ENCODE results near the gene KIF1A. TPM values are rescaled to one million over a fixed set of nuclear protein-coding genes. Genes with fewer than 3 reads are reported as not detected.

Gene KIF1A
- total RNA-seq, 1 donor from 2014 or later = 0.37 TPM

DNA sequence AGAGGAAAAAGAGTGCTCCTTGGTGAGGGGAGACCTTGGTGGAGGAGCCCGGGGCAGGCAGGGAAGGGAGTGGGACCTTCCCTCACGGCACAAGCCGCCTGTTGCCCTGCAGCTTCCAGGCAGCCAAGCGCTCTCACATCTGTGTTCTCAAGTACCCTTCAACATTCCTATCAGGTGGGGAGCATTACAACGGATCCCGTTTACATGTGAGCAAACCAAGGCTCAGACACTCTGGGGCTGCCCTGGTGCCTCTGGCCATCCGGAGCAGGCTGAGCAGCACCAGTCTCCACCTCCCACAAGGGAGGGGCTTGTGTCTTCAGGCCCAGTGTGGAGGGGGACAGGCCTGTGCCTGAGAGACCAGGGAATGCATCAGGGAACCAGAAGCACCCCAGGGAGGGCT is 70.5 kb downstream of the KIF1A start:
- DNase-seq = no peak
- Mint-ChIP-seq H3K36me3 (ENCODE audit: low read depth) (no peaks in the 10 kb centered on the region), H3K4me3 (no peak overlapping the region), H3K9me3 (no peaks in the 10 kb centered on the region), H3K4me1 (no peaks in the 10 kb centered on the region), H3K27me3 (no peaks in the 10 kb centered on the region), H3K27ac (no peak overlapping the region)
- intact Hi-C loops (cut with micrococcal nuclease) = no loop called here

DNA sequence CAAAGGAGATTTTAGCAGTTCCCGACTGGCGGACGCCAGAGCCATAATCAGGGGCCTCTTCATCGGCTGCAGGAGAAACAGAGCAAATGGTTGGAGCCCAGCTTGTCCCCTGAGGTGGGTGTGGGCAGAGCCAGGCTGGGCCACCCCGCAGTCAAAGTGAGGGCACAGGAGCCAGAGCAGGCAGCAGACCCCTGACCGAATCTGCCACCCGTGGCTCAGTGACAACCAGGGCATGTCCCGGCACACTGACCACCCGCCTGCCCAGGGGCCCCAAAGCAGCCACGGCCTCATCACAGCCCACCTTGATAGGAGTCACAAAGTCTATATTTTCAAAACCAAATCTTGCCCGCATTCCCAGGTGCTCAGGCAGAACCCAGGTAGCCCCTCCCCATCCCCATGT is 72.8 kb downstream of the KIF1A start:
- H3K9me3 Mint-ChIP-seq = no peaks in the 10 kb centered on the region
- H3K27me3 Mint-ChIP-seq = no peaks in the 10 kb centered on the region
- H3K36me3 Mint-ChIP-seq (ENCODE audit: low read depth) = no peaks in the 10 kb centered on the region
- intact Hi-C loops (cut with micrococcal nuclease) = no loop called here
- no peaks in the 10 kb centered on the region for H3K4me1 Mint-ChIP-seq
- H3K4me3 Mint-ChIP-seq = no peak overlapping the region
- H3K27ac Mint-ChIP-seq = no peak overlapping the region
- DNase-seq = no peak

DNA sequence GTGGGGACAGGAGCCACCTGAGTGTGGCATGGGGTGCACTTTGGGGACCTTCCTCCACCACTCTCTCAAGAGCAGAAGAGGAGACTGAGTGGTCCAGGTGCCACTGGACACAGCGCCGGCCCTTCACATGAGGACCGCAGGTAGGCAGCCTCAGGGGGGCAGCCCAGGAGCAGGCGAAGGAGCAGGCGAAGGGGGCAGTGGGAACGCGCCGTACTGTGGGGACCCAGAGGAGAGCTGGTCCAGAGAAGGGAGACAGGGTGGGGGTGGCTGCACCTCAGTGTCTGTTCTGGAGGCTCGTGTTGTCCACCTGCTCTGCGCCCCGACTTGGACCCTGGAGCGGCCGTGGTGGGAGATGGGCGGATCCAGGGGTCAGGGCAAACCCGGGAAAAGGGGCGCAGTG is 73.3 kb downstream of the KIF1A start:
- Mint-ChIP-seq H3K9me3 (no peaks in the 10 kb centered on the region), H3K27ac (no peak overlapping the region), H3K27me3 (no peaks in the 10 kb centered on the region), H3K36me3 (ENCODE audit: low read depth) (no peaks in the 10 kb centered on the region), H3K4me1 (no peaks in the 10 kb centered on the region), H3K4me3 (no peak overlapping the region)
- DNase-seq = no peak
- intact Hi-C loops (cut with micrococcal nuclease) = no loop called here

DNA sequence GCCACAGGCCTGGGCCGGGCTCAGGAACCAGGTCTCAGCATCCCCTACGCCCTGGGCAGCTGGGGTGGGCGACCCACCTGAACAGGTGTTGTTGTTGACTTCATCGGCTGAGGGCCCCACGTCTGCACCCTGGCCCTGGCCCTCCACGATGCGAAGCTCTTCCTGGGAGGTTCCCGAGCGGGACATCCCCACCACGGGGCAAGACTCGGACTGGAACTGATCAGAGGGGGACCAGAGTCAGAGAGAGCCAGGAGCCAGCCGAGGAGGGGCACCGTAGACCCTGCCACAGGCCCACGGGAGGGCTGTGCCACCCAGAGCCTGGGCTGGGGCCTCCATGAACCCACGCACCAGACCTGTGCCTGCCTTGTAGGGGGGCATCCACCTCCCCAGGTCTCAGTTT is 74.1 kb downstream of the KIF1A start:
- H3K9me3 Mint-ChIP-seq = no peaks in the 10 kb centered on the region
- no peak overlapping the region for H3K27ac Mint-ChIP-seq
- intact Hi-C loops (cut with micrococcal nuclease) = no loop called here
- H3K4me3 Mint-ChIP-seq = no peak overlapping the region
- H3K4me1 Mint-ChIP-seq = no peaks in the 10 kb centered on the region
- H3K36me3 Mint-ChIP-seq (ENCODE audit: low read depth) = no peaks in the 10 kb centered on the region
- DNase-seq = no peak
- H3K27me3 Mint-ChIP-seq = no peaks in the 10 kb centered on the region

DNA sequence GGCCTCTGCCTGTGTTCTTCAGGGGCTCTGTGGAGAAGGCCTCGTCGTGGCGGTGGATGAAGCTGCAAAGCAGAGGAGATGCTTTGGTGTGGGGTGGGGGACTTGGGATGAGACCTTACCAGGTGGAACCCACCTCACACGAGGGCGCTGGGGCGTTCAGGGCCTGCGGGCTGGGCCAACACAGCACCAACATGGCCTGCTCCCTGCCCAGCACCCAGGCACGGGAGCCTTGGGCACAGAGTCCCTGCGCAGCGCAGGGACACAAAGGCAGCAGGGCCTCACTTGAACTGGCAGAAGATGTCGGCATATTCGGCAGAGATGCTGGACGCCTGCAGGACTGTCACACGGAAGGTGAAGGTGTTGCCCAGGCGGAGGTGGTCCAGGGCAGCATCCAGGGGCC is 74.6 kb downstream of the KIF1A start:
- H3K4me1 Mint-ChIP-seq = no peaks in the 10 kb centered on the region
- no peaks in the 10 kb centered on the region for H3K27me3 Mint-ChIP-seq
- no peak overlapping the region for H3K4me3 Mint-ChIP-seq
- no peak overlapping the region for H3K27ac Mint-ChIP-seq
- no peak for DNase-seq
- intact Hi-C loops (cut with micrococcal nuclease) = no loop called here
- no peaks in the 10 kb centered on the region for H3K9me3 Mint-ChIP-seq
- H3K36me3 Mint-ChIP-seq (ENCODE audit: low read depth) = no peaks in the 10 kb centered on the region

DNA sequence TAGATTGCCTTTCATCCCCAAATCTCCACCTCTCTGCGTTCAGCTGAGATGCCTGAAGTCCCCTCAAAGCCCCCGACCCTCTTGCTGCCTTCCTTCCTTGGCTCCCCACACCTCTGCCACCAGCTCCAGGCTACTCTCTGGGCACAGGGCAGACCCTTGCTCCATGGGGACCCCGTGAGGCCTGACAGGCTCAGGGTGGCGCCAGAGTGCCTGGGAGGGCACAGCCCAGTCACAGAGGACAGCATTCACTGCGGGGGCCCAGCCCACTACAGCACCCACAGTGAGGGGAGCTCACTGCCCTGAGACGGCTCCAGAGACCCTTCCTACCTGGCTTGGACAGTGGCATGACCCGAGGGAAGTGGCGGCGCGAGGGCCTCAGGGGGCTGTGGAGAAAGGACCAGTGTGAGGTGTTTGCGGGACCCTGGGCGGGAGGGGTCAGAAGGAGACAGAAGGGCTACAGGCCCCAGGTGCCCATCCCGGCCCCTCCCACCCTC is 77.4 kb downstream of the KIF1A start:
- intact Hi-C loops (cut with micrococcal nuclease) = no loop called here
- Mint-ChIP-seq H3K4me1 (no peaks in the 10 kb centered on the region), H3K4me3 (no peak overlapping the region), H3K36me3 (ENCODE audit: low read depth) (no peaks in the 10 kb centered on the region), H3K27ac (no peak overlapping the region), H3K27me3 (no peaks in the 10 kb centered on the region), H3K9me3 (no peaks in the 10 kb centered on the region)
- no peak for DNase-seq

DNA sequence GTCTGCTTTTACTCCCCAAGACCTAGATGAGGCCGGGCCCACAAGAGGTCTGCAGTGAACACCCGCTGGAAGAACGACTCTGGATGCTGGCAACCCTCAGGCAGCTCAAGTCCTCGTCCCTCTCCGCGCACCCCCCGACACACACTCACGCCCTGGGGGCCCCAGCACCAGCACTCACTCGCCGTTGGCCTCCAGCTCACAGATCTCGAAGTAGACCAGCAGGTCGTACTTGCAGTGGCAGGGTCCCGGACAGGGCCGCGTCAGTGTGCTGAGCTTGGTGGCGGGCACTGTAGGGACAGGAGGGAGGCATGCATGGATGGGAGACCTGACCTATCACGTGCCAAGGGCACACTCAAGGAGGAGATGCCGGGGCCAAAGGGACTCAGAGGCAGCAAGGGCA is 78.9 kb downstream of the KIF1A start:
- Mint-ChIP-seq H3K4me3 (no peak overlapping the region), H3K27me3 (no peaks in the 10 kb centered on the region), H3K9me3 (no peaks in the 10 kb centered on the region), H3K36me3 (ENCODE audit: low read depth) (no peaks in the 10 kb centered on the region), H3K27ac (no peak overlapping the region), H3K4me1 (no peaks in the 10 kb centered on the region)
- DNase-seq = no peak
- intact Hi-C loops (cut with micrococcal nuclease) = no loop called here

DNA sequence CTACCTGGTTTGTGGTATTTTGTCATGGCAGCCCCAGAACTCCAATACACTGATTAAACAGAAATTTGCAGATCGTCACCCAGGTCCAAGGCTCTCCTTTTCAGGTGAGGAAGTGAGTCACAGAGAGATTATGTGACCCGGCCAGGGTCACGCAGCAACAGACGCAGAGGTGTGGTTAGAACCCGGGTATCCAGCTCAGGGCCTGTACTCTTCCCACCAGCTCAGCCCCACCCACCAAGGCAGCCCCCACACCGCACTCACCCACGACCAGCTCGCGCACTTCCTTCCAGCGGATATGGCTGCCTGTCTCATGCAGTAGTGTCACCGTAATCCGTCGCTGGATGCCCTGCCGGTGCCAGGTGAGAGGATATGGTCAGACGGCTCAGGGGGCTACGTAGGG is 80.2 kb downstream of the KIF1A start:
- Mint-ChIP-seq H3K36me3 (ENCODE audit: low read depth) (no peaks in the 10 kb centered on the region), H3K4me3 (no peak overlapping the region), H3K27me3 (no peaks in the 10 kb centered on the region), H3K27ac (no peak overlapping the region), H3K9me3 (no peaks in the 10 kb centered on the region), H3K4me1 (no peaks in the 10 kb centered on the region)
- intact Hi-C loops (cut with micrococcal nuclease) = no loop called here
- no peak for DNase-seq

DNA sequence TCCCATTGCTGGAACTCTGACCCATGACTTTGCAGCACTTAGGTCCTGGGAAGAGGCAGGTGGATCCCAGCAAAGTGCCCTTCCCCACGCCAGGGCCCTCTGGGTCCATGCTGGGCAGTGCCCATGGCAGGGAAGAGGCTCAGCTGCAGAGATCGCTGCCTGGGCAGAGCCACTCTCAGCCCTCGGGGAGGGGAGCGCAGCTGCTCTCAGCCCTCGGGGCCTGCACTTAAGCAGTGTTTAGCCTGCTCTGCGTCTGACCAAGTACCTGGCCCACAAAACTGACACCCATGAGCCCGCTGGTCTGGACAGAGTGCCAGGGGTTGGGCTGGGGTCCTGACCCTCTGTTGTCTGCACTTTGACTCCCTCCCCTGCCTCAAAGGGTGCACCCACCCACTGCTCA is 82.1 kb downstream of the KIF1A start:
- no peaks in the 10 kb centered on the region for H3K4me1 Mint-ChIP-seq
- no peaks in the 10 kb centered on the region for H3K27me3 Mint-ChIP-seq
- H3K9me3 Mint-ChIP-seq = no peaks in the 10 kb centered on the region
- intact Hi-C loops (cut with micrococcal nuclease) = no loop called here
- no peaks in the 10 kb centered on the region for H3K36me3 Mint-ChIP-seq (ENCODE audit: low read depth)
- H3K27ac Mint-ChIP-seq = no peak overlapping the region
- no peak overlapping the region for H3K4me3 Mint-ChIP-seq
- no peak for DNase-seq

DNA sequence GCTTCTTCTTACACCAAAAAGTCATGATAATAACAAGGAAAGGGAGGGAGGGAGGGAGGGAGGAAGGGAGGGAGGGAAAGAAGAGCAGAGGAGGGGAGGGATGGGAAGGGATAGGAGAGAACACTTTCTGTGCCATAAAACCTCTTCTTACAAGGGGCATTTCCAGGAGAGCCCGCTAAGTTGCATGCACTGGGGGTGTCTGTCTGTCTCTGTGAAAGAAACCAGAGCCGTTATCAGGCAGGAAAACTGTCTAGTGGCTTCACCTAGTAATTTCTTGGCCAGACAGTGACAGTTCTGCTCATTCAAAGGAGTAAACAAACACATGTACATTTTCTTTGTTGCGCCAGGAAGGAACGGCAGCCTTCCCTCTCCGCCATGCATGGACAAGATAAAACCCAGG is 82.5 kb downstream of the KIF1A start:
- Mint-ChIP-seq H3K9me3 (no peaks in the 10 kb centered on the region), H3K36me3 (ENCODE audit: low read depth) (no peaks in the 10 kb centered on the region), H3K27ac (no peak overlapping the region), H3K27me3 (no peaks in the 10 kb centered on the region), H3K4me3 (no peak overlapping the region), H3K4me1 (no peaks in the 10 kb centered on the region)
- DNase-seq = no peak
- intact Hi-C loops (cut with micrococcal nuclease) = no loop called here

DNA sequence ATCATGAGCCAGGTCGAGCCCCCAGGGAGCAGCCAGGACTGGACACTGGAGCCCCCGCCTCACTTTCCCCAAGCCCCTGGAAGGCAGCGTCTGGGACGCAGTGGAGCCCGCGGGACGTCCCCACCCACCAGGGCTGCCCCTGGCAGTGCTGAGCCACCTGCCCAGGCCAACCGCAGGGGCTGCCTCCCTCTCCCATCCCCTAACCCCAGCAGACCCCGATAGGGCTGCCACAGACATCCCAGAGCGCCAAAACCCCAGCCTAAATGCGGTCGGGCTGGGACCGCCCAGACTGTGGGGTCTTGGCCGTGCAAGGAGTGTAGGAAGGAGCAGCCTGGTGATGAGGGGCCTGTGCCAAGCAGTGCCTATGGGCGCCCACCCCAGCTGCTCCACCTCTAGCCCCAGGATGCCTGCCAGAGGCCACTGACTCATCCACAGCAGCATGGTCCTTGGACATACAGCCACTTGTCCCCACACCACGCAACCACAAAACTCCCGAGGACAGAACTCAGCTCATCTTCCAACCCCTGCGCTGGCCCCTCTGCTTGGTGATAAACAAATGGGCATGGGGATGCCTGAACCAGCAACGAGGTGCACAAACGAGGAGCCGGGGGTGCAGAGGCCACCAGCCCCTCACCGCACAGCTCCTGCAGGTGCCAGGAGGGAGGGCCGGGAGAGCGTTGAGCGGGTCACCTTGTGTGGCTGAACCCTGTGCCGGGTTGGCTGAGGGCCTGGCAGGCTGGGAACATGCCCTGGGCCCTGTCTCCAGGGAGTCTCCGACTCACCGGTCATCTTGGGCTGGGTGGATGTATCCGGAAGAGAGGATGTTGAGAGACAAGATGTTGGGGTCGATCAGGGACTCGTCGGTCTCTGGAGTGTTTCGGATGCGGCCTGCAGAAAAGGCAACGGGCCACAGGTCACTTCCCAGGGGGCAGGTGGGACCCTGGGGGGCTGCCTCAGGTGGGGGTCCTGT is 83.5 kb downstream of the KIF1A start:
- H3K36me3 Mint-ChIP-seq (ENCODE audit: low read depth) = no peaks in the 10 kb centered on the region
- no peaks in the 10 kb centered on the region for H3K27me3 Mint-ChIP-seq
- DNase-seq = no peak
- no peaks in the 10 kb centered on the region for H3K9me3 Mint-ChIP-seq
- intact Hi-C loops (cut with micrococcal nuclease) = no loop called here
- H3K4me3 Mint-ChIP-seq = no peak overlapping the region
- H3K27ac Mint-ChIP-seq = no peak overlapping the region
- no peaks in the 10 kb centered on the region for H3K4me1 Mint-ChIP-seq

DNA sequence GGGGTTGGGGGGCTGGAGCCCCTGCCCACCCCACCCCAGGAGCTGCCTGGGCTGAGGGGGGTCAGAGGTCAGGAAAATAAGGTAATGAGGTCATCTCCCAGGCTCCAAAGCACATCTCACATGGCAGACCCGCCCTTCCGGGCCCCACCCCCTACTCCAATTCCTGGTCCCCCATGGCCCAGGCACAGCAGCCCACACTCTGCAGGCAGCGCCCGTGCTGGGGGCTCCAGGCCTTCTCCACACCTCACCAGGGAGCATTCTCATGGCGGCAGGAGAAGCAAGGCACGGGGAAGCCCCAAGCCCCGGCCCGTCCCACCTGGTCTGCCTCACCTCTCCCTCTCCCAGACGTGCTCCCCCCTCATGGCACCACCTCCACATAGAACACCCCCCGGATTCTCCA is 84.5 kb downstream of the KIF1A start:
- no peak for DNase-seq
- H3K9me3 Mint-ChIP-seq = no peaks in the 10 kb centered on the region
- H3K27ac Mint-ChIP-seq = no peak overlapping the region
- no peak overlapping the region for H3K4me3 Mint-ChIP-seq
- no peaks in the 10 kb centered on the region for H3K4me1 Mint-ChIP-seq
- no peaks in the 10 kb centered on the region for H3K36me3 Mint-ChIP-seq (ENCODE audit: low read depth)
- H3K27me3 Mint-ChIP-seq = no peaks in the 10 kb centered on the region
- intact Hi-C loops (cut with micrococcal nuclease) = no loop called here

DNA sequence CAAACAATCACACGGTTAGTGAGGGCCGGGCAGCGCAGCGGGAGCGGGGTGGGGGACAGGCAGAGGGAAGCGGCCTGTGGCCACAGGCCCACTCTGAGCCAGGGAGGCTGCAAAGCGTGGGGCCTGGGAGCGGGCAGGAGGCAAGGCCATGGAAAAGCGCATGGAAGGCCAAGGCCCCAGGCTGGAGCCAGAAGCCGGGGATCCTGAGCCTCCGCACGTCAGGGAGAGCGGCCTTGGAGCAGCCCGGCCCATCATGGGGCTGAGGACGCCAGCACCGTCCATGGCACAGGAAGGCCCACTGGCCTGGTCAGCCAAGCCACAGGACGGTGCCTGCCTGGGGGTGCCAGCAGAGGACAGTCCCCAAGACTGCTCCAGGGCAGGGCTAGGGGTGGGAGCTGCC is 85.3 kb downstream of the KIF1A start:
- Mint-ChIP-seq H3K9me3 (no peaks in the 10 kb centered on the region), H3K4me1 (no peaks in the 10 kb centered on the region), H3K27ac (no peak overlapping the region), H3K36me3 (ENCODE audit: low read depth) (no peaks in the 10 kb centered on the region), H3K27me3 (no peaks in the 10 kb centered on the region), H3K4me3 (no peak overlapping the region)
- DNase-seq = no peak
- intact Hi-C loops (cut with micrococcal nuclease) = no loop called here

DNA sequence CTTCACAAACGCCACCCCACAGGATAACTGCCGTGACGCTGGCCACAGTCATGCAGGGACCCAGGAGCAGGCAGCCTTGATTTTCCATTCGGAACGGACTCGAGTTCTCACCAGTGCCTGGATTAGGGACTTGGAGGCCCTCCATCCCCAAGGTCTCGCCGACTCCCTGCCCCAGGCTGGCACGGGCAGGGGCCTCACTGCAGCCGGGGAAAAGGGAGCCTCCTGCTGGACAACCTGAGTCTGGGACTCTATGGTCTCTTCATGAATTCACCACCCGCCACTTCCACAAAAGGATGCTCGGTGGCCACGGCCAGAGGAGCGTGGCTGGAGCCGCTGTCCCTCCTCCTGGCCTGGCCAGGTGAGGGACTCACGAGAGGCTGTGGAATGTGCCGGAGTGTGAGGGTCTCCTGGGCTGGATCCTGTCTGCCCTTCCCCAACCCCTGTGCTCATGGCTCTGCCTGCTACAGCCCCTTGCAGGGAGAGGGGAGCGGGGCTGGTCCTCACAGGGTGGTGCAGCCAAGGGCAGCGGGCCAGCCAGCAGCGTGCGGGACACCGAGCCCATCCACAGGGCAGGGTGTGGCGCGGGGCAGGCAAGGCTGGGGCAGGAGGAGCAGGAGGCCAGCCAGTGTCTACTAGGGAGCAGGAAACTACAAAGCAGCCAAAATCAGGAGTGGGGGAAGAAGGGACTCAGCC is 86.1 kb downstream of the KIF1A start:
- H3K36me3 Mint-ChIP-seq (ENCODE audit: low read depth) = no peaks in the 10 kb centered on the region
- H3K4me3 Mint-ChIP-seq = no peak overlapping the region
- H3K9me3 Mint-ChIP-seq = no peaks in the 10 kb centered on the region
- DNase-seq = peak; percentile 67
- H3K27me3 Mint-ChIP-seq = no peaks in the 10 kb centered on the region
- intact Hi-C loops (cut with micrococcal nuclease) = no loop called here
- H3K4me1 Mint-ChIP-seq = no peaks in the 10 kb centered on the region
- no peak overlapping the region for H3K27ac Mint-ChIP-seq

Measured in activated CD4-positive, alpha-beta T cell treated with anti-CD3 and anti-CD28 coated beads, Interleukin-2, amount 10 ng/mL, durations not matched to agents 24 days and 14 days (primary cell).